ENCODE data around the gene CACTIN.

DNA sequence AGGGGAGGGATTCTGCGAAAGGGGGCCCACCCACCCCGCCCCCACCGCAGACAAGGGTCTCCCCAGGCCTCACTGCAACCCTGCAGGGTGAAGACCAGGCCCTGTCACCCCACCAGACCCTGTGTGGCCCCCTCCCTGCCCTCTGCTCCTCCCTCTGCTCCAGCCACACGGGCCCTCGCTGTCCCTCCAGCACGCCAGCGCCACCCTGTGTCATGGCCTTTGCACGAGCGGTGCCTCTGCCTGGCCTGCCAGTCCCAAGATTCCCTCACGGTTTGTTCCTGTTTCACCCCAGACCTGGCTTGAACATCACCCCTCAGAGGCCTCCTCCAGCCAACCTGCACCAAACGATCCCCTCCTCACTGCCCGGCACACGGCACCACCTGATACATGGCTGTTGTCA, 46.4 kb upstream of the CACTIN start:
- no peak for TF ChIP-seq POLR2A (IDR thresholded peaks at IDR 0.05)
- TF ChIP-seq, protein P1, sequence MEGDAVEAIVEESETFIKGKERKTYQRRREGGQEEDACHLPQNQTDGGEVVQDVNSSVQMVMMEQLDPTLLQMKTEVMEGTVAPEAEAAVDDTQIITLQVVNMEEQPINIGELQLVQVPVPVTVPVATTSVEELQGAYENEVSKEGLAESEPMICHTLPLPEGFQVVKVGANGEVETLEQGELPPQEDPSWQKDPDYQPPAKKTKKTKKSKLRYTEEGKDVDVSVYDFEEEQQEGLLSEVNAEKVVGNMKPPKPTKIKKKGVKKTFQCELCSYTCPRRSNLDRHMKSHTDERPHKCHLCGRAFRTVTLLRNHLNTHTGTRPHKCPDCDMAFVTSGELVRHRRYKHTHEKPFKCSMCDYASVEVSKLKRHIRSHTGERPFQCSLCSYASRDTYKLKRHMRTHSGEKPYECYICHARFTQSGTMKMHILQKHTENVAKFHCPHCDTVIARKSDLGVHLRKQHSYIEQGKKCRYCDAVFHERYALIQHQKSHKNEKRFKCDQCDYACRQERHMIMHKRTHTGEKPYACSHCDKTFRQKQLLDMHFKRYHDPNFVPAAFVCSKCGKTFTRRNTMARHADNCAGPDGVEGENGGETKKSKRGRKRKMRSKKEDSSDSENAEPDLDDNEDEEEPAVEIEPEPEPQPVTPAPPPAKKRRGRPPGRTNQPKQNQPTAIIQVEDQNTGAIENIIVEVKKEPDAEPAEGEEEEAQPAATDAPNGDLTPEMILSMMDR (IDR thresholded peaks at IDR 0.05) = no peak
- no peak for TF ChIP-seq POLR2AphosphoS5 (IDR thresholded peaks at IDR 0.05)
